ENCODE measurements around the gene TYK2. TPM values are rescaled to one million over a fixed set of nuclear protein-coding genes. Genes with fewer than 3 reads are reported as not detected.
A peak's percentile ranks its signal among the peaks of the same experiment; 100 is the strongest.

TYK2 gene
- total RNA-seq, 1 experiment from 2014 or later: 48.3 TPM

GRCh38 chr19:10325732-10326131, 54.6 kb downstream of the TYK2 start:
- DNase-seq: no peak
- Histone ChIP-seq H3K4me3 (ENCODE audit: insufficient read depth, low read depth, low read length) (no peak overlapping the region), H3K36me3 (replicated peaks; ENCODE audit: control insufficient read depth, insufficient read depth, low read length) (peaks cover 46% of the 10 kb centered on the region), H3K27me3 (ENCODE audit: control insufficient read depth, insufficient read depth, low read length) (no peaks in the 10 kb centered on the region)

- DNase-seq: peak; percentile 47
- Histone ChIP-seq H3K4me3 (ENCODE audit: insufficient read depth, low read depth, low read length) (no peak overlapping the region), H3K27me3 (ENCODE audit: control insufficient read depth, insufficient read depth, low read length) (no peaks in the 10 kb centered on the region), H3K36me3 (replicated peaks; ENCODE audit: control insufficient read depth, insufficient read depth, low read length) (peaks cover 36% of the 10 kb centered on the region)
Observed at GRCh38 chr19:10321874-10322835, 58.2 kb downstream of the TYK2 start.

DNA sequence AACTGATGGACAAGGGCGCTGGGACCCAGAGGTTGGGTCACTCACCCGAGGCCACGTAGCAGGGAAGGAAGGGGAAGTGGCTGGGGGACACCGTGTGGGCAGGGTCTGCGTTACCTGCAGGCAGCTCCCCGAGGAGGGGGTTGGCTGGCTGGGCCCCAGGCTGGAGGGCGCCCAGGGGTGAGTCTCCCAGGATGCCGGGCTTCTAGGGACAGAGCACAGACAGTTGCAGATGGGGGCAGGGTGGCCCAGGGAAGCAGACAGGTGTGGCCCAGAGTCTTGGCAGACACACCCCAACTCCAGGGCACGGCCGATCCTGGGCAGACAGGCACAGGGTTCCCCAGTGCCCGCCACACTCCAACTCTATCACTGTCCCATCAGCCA, 59.0 kb downstream of the TYK2 start:
- Histone ChIP-seq H3K36me3 (replicated peaks; ENCODE audit: control insufficient read depth, insufficient read depth, low read length) (peaks cover 33% of the 10 kb centered on the region), H3K27me3 (ENCODE audit: control insufficient read depth, insufficient read depth, low read length) (no peaks in the 10 kb centered on the region), H3K4me3 (ENCODE audit: insufficient read depth, low read depth, low read length) (no peak overlapping the region)
- DNase-seq: peak; percentile 53

DNA sequence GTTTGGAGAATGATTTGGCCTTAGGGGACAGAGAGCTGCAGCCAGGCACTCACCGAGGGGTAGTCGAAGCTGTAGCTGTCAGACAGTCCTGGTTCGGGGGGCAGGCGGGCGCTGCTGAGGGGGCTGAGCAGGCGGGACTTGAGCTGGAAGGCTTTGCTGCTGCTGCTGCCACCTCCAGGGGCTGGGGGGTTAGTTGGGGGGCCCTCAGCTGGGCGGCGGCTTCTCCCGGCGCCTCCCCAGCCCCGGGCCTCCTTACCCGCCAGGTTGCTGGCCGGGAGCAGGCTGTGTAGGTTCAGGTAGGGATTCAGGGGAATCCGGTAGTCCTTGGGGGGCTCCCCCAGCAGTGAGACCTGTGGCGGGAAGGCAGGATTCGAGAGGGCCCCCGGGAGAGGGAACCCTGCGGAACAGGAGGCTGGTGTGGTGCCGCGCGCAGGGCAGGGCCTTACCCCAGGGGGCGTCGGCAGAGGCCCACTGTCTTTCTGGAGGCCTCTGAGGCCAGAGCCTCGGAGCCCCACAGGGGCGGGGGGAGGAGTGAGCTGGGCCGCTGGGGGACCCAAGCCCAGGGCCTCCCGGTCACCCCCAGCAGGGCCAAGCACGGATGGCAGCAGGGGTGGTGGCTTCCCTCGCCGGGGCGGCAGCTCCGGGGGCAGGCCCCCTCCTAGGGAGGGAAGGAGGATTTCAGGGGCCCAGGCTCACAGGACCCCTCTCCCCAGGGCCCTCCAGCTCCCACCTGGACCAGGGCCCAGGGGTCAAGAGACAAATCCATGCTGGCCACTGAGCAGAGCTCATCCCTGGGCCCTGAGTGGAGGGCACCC, 59.6 kb downstream of the TYK2 start:
- DNase-seq: peak; percentile 71
- Histone ChIP-seq H3K36me3 (replicated peaks; ENCODE audit: control insufficient read depth, insufficient read depth, low read length) (peaks cover 31% of the 10 kb centered on the region), H3K4me3 (ENCODE audit: insufficient read depth, low read depth, low read length) (no peak overlapping the region)

DNA sequence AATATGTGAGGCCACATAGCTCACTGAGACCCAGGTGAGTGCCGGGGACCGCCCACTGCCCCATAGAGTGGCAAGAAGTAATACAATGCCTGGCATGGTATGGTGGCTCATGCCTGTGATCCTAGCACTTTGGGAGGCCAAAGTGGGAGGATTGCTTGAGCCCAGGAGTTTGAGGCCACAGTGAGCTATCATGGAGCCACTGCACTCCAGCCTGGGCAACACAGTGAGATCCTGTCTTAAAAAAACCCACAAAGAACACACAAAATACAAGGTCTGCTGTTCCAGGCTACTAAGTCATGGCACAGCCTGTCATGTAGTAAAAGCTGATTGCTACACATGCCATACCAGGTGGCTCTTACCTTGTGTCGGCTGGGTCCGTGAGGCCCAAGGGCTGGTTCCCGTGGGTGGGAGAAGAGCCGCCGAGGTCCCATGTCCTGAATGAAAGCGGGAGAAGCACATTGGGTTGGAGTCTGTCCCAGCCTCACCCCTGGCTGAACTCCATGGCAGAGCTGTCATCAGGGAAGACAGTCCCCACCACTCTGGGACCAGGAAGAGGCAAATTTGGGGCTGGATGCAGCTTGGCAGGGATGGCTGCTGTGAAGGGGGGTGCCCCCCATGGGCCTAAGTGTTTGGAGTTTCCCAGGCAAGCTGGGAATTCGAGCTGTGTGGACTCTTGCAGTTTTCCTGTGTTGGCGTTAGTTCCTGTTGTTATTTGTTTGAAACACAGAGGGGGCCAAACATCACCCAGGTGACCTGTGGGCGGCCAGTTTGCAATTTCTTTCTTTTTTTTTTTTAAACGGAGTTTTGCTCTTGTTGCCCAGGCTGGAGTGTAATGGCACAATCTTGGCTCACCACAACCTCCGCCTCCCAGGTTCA, 61.3 kb downstream of the TYK2 start:
- Histone ChIP-seq H3K4me3 (ENCODE audit: insufficient read depth, low read depth, low read length) (no peak overlapping the region), H3K27me3 (ENCODE audit: control insufficient read depth, insufficient read depth, low read length) (no peaks in the 10 kb centered on the region), H3K36me3 (replicated peaks; ENCODE audit: control insufficient read depth, insufficient read depth, low read length) (peaks cover 24% of the 10 kb centered on the region)
- no peak for DNase-seq

More for the DNA sequence above, 59.6 kb downstream of the TYK2 start:
- no peaks in the 10 kb centered on the region for H3K27me3 ChIP-seq (ENCODE audit: control insufficient read depth, insufficient read depth, low read length)

- Histone ChIP-seq H3K27me3 (ENCODE audit: control insufficient read depth, insufficient read depth, low read length) (no peaks in the 10 kb centered on the region), H3K4me3 (ENCODE audit: insufficient read depth, low read depth, low read length) (no peak overlapping the region), H3K36me3 (replicated peaks; ENCODE audit: control insufficient read depth, insufficient read depth, low read length) (peaks cover 22% of the 10 kb centered on the region)
- DNase-seq: no peak
Observed at GRCh38 chr19:10317857-10318462, 62.4 kb downstream of the TYK2 start.

DNA sequence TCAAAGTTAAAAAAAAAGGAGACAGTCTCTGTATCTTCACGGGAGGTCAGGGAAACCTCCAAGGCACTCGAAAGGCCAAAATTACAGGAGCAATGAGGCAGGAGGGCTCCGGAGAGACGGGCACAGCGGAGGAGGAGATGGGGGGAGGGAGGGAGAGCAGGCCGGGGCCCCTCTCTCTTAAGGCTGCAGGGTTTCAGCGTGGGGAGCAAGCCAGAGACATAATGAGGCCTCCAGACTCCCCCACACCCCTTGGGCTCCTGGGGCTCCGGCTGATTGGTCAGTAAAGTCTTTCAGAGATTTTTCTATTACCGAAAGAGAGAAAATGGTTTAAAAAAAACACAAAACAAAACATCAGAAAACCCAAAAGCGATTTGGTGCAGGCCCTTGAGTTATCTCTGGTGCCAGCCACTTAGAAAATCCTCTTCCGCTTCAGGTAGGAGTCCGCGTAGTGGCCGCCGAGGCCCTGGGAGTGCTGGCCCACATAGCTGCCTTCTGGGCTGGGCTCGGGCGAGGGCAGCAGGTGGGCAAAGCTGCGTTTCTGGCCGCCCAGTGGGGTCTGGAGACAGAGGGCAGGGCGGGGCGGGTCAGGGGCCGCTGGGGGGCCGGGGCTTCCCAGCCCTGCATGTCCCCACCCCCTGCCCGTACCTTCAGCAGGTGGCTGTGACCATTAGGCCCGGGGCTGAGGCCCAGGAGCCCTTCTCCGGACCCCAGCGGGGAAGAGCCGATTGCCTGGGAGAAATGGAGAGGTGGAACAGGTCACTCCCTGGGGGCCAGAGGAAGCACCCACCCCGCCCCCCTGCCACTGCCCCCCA, 63.1 kb downstream of the TYK2 start:
- peaks cover 19% of the 10 kb centered on the region for H3K36me3 ChIP-seq (replicated peaks; ENCODE audit: control insufficient read depth, insufficient read depth, low read length)
- H3K27me3 ChIP-seq (ENCODE audit: control insufficient read depth, insufficient read depth, low read length): no peaks in the 10 kb centered on the region
- peak; percentile 60 for DNase-seq
- H3K4me3 ChIP-seq (ENCODE audit: insufficient read depth, low read depth, low read length): no peak overlapping the region

DNA sequence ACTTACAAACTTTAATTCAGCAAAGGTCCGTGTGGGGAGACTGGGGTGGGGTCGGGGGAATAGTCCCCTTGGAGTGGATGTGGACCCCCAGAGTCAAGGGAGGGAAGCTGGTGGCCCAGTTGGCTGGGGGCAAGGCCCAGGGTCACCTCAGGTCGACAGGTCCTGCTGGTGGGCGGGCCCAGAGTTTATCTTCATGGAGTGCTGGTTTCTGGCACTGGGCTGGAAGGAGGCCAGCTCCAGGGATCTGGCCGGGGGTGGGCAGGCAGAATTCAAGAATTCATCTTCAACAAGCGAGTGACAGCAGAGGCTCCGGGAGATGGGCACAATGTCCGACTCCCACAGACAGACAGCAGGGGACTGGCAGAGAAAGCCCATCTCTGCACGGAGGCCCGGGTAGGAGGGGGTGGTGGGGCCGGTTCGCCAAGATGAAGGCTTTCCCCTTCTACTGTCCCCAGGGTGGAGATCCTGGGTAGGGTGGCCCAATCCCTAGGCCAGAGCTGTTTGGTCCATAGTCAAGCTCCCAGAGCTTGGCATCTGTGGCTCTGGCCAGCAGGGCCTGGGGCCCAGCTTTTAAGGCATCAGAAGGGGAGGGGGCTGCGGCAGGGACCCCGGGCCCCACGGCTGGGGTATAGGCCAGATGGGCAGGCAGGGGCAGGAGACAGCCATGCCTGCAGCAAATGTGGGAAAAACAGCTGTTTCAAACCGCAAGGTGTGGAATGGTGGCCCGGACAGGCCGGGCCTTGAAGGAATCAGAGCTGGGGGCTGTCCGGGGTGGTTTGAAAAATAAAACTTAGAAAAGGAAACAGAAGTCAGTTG, 63.9 kb downstream of the TYK2 start:
- DNase-seq: peak; percentile 72
- Histone ChIP-seq H3K4me3 (ENCODE audit: insufficient read depth, low read depth, low read length) (no peak overlapping the region), H3K36me3 (replicated peaks; ENCODE audit: control insufficient read depth, insufficient read depth, low read length) (peaks cover 14% of the 10 kb centered on the region)

GRCh38 chr19:10315335-10316214, 64.8 kb downstream of the TYK2 start, which contains the start of gene FDX2:
Gene FDX2 (minus strand): TSS chr19:10316015. CDS start chr19:10315996, 19 bp downstream.
- H3K4me3 ChIP-seq (ENCODE audit: insufficient read depth, low read depth, low read length): peak within 1 kb of the TSS; percentile 89
- DNase-seq: peak; percentile 97
- H3K27me3 ChIP-seq (ENCODE audit: control insufficient read depth, insufficient read depth, low read length): no peaks in the 10 kb centered on the region
- H3K36me3 ChIP-seq (replicated peaks; ENCODE audit: control insufficient read depth, insufficient read depth, low read length): peaks cover 14% of the 10 kb centered on the region

More for the DNA sequence above, 63.9 kb downstream of the TYK2 start:
- no peaks in the 10 kb centered on the region for H3K27me3 ChIP-seq (ENCODE audit: control insufficient read depth, insufficient read depth, low read length)

DNA sequence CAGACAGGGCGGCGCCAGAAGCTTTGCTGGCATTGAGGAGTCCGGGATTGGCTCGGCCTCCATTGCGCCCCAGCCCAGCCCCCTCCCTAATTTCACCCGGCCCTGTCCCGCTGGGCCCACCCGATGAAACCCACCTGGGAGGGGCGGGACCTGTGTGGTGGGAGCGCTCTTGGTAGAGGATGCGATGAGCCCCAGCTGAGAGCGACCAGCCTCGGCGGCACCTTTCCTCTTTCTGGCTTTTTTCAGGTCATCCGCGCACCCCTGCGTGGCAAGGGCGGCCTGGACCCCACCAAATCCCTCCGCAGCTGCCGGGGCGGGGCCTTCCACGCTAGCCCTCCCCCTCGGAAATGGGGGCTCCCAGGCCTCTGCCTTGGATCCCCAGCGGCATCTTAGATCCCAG, 70.9 kb downstream of the TYK2 start, which contains the start of gene ZGLP1:
Gene ZGLP1, minus strand, starts transcription at position 393 of the 400 bp plus-strand sequence.
- no peak within 1 kb of the TSS for H3K4me3 ChIP-seq (ENCODE audit: insufficient read depth, low read depth, low read length)
- peak; percentile 47 for DNase-seq
- H3K36me3 ChIP-seq (replicated peaks; ENCODE audit: control insufficient read depth, insufficient read depth, low read length): no peaks in the 10 kb centered on the region; the same call in 1 of the 2 replicates
- H3K27me3 ChIP-seq (ENCODE audit: control insufficient read depth, insufficient read depth, low read length): no peaks in the 10 kb centered on the region

DNA sequence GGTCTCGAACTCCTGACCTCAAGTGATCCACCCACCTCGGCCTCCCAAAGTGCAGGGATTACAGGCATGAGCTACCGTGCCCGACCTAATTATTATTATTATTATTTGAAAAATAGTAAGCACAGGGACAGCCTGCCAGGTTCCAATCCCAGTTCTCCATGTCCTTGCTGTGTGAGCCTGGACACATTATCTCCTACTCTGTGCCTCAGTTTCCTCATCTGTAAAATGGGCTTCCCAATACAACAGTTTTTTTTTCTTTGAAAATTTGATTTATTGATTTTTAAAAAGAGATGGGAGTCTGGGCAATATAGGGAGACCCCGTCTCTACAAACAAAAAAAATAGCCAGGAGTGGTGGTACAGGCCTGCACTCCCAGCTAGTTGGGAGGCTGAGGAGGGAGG, 74.0 kb downstream of the TYK2 start:
- H3K4me3 ChIP-seq (ENCODE audit: insufficient read depth, low read depth, low read length): no peak overlapping the region
- H3K36me3 ChIP-seq (replicated peaks; ENCODE audit: control insufficient read depth, insufficient read depth, low read length): no peaks in the 10 kb centered on the region; the same call in 1 of the 2 replicates
- no peaks in the 10 kb centered on the region for H3K27me3 ChIP-seq (ENCODE audit: control insufficient read depth, insufficient read depth, low read length)
- DNase-seq: no peak

Data from H7 (cell line).